ENCODE data around the gene PRSS53. TPM values are rescaled to one million over a fixed set of nuclear protein-coding genes. Genes with fewer than 3 reads are reported as not detected.
"Not testable (repeated sequence)": the region's sequence is repeated elsewhere in the genome, so short reads cannot be mapped to it uniquely, and the experiment has no call there.

The PRSS53 gene
- 3.7 and 4.4 TPM in 2 replicates for total RNA-seq
- long read RNA-seq = 0 reads

DNA sequence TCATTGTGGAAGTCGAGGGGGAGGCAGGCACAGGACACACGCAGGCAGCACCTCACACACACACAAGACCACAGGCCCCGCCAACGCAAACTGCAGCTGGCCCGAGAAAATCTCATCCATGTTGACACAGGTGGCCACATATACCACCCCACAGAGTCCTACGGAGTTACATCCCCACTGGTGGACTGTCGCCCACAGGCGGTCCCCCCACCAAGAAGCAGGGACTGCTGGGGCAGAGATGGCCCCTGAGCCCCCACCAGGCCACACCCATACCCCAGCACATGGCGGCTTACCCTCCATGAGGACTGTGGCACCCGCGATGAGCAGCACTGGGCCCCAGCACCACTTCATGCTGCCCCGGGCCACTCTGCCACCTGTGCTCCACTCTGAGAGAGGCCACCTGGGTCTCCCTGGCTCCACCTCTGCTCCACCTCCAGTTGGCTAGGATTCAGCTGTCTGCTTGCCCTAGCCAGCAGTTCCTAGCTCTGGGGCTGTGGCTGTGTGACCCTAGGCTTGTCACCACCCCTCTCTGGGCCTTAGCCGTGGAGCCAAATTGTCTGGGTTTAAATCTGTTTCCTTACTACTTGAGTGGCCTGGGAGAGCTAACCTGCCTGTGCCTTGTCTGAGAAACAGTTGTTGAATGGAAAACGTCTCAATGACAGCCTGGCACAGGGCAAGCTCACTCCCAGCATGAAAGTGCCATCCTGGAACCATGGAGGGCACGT is at the start of gene PRSS53:
Gene PRSS53 (minus strand): TSS at position 485 of the 725 bp plus-strand sequence. CDS start 134 bp downstream, at position 351.
- peaks cover 2% of the 10 kb centered on the region for H3K36me3 Mint-ChIP-seq (ENCODE audit: low read depth)
- H3K9me3 Mint-ChIP-seq = no peaks in the 10 kb centered on the region
- no peak for TF ChIP-seq CTCF (conservative IDR thresholded peaks at IDR 0.05)
- H3K4me1 Mint-ChIP-seq = peaks cover 5% of the 10 kb centered on the region
- DNase-seq (ENCODE audit: low read depth, low spot score) = no peak
- H3K4me3 Mint-ChIP-seq = peak within 1 kb of the TSS; percentile 34
- H3K27ac Mint-ChIP-seq (ENCODE audit: unreplicated experiment) = no peak within 1 kb of the TSS
- H3K27me3 Mint-ChIP-seq (ENCODE audit: low read depth) = no peaks in the 10 kb centered on the region

GRCh38 chr16:31136822-31137499 is 48.2 kb upstream of the PRSS53 start:
- H3K4me3 Mint-ChIP-seq; H3K36me3 Mint-ChIP-seq (ENCODE audit: low read depth); H3K27ac Mint-ChIP-seq (ENCODE audit: unreplicated experiment); H3K9me3 Mint-ChIP-seq; DNase-seq (ENCODE audit: low read depth, low spot score): not testable (repeated sequence)
- H3K4me1 Mint-ChIP-seq = peaks cover 24% of the 10 kb centered on the region
- peaks cover 12% of the 10 kb centered on the region for H3K27me3 Mint-ChIP-seq (ENCODE audit: low read depth)

DNA sequence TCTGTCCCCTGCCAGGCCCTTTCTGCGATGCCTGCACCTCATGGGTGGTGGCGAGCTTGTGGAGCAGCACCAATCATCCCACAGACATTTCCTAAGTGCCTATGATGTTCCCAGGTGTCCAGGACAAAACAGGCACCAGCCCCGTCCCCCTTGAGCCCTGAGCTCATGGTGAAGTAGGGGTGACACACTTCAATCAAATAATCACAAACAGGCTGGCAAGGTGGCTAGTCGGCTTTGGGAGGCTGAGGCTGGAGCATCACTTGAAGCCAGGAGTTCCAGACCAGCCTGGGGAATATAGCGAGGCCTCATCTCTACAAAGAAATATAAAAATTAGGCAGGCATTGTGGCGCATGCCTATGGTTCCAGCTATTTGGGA is 47.5 kb upstream of the PRSS53 start:
- H3K4me1 Mint-ChIP-seq = peaks cover 21% of the 10 kb centered on the region
- no peak overlapping the region for H3K27ac Mint-ChIP-seq (ENCODE audit: unreplicated experiment)
- H3K4me3 Mint-ChIP-seq = peak overlapping the region; percentile 36
- peaks cover 12% of the 10 kb centered on the region for H3K27me3 Mint-ChIP-seq (ENCODE audit: low read depth)
- no peaks in the 10 kb centered on the region for H3K36me3 Mint-ChIP-seq (ENCODE audit: low read depth)
- no peak for TF ChIP-seq CTCF (conservative IDR thresholded peaks at IDR 0.05)
- H3K9me3 Mint-ChIP-seq = no peaks in the 10 kb centered on the region
- DNase-seq (ENCODE audit: low read depth, low spot score) = no peak

DNA sequence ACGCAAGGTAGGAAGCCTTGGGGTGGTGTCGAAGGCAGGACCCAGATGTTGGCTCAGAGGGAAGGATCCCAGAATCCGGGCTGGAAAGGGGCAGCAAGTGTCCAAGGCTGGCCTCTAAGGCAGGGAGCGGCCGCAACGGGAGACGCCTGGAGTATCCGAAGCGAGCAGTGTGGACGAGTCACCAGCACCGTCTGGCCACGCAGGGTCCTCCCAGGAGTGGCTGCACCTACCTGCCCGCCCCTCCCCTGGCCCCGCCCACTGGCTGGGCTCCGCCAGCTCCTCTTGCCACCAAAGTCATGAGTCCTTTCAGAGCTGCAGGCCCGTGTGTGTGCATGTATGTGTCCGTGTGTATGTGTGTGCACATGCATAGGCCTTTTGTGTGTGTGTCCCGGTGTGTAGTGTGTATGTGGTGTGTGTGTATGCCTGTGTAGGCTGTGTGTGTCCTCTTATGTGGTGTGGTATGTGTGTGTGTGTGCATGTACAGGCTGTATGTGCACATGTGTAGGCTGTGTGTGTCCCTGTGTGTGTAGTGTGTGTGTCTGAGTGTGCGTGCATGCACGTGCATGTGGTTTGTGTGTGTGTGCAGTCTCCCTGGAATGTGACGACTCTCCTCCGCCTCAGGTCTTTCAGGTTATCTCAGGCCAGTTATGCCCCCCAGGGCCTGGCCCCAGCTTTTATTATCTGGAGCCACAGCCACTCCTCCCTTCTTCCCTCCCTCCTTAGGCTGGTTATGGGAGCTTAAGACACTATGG is 47.0 kb upstream of the PRSS53 start, which contains the start of gene PRSS8:
Gene PRSS8 (minus strand): TSS at position 193 of the 752 bp plus-strand sequence. CDS start 229 bp downstream, outside the sequence.
- peaks cover 12% of the 10 kb centered on the region for H3K27me3 Mint-ChIP-seq (ENCODE audit: low read depth)

More for the DNA sequence above, 47.0 kb upstream of the PRSS53 start, which contains the start of gene PRSS8:
- no peak for DNase-seq (ENCODE audit: low read depth, low spot score)
- no peaks in the 10 kb centered on the region for H3K9me3 Mint-ChIP-seq
- TF ChIP-seq CTCF (conservative IDR thresholded peaks at IDR 0.05) = no peak
- H3K4me1 Mint-ChIP-seq = peaks cover 21% of the 10 kb centered on the region
- H3K27ac Mint-ChIP-seq (ENCODE audit: unreplicated experiment) = peak within 1 kb of the TSS; percentile 60
- H3K4me3 Mint-ChIP-seq = peak within 1 kb of the TSS; percentile 36
- no peaks in the 10 kb centered on the region for H3K36me3 Mint-ChIP-seq (ENCODE audit: low read depth)
